GM12878 (cell line): Measurements from ENCODE around the gene C19orf44. TPM values are rescaled to one million over a fixed set of nuclear protein-coding genes. Genes with fewer than 3 reads are reported as not detected.

Experiments
- ASH2L ChIP-seq: fragments of 300-600, 200-600 bp; sonication (generic); IDR thresholded peaks from 2 replicates; pipeline ENCODE4 v1.6.1; 2017; ENCODE audit warnings: low read depth, mild to moderate bottlenecking, borderline replicate concordance
- BACH1 ChIP-seq: fragments of 450-650 bp; IDR thresholded peaks from 2 replicates; pipeline ENCODE4 v1.6.1; 2017; ENCODE audit warnings: mild to moderate bottlenecking, borderline replicate concordance
- DPF2 ChIP-seq: fragments of 450-650 bp; IDR thresholded peaks from 2 replicates; pipeline ENCODE4 v1.6.1; 2017; ENCODE audit warnings: mild to moderate bottlenecking
- E4F1 ChIP-seq: fragments of 450-650 bp; IDR thresholded peaks from 2 replicates; pipeline ENCODE4 v1.6.1; 2018; ENCODE audit warnings: borderline replicate concordance, mild to moderate bottlenecking; ENCODE audit not compliant: partially characterized antibody
- EGR1 ChIP-seq, 2 experiments: IDR thresholded peaks; 1 replicate in 1 of 2; 2 replicates in 1 of 2; pipeline ENCODE4 v1.6.1; 2011 to 2012; ENCODE audit warnings: low read depth in 2 of 2, low read length in 2 of 2, borderline replicate concordance in 1 of 2, mild to moderate bottlenecking in 1 of 2, moderate library complexity in 1 of 2
- GATAD2B ChIP-seq: fragments of 450-650 bp; conservative IDR thresholded peaks from 2 replicates; pipeline ENCODE4 v1.6.1; 2017; ENCODE audit warnings: low read depth, mild to moderate bottlenecking, moderate library complexity
- HCFC1 ChIP-seq: fragments of 150-350 bp; IDR thresholded peaks from 2 replicates; pipeline ENCODE4 v1.6.1; 2014; ENCODE audit warnings: low read length
- KDM1A ChIP-seq: fragments of 200-600 bp; sonication (generic); IDR thresholded peaks from 2 replicates; pipeline ENCODE4 v1.6.1; 2016; ENCODE audit warnings: borderline replicate concordance
- MEF2B ChIP-seq: fragments of 450-650 bp; IDR thresholded peaks from 2 replicates; pipeline ENCODE4 v1.6.1; 2018; ENCODE audit warnings: mild to moderate bottlenecking, moderate library complexity; ENCODE audit not compliant: partially characterized antibody, poor library complexity, severe bottlenecking
- NKRF ChIP-seq: fragments of 450-650 bp; conservative IDR thresholded peaks from 2 replicates; pipeline ENCODE4 v1.6.1; 2017; ENCODE audit warnings: mild to moderate bottlenecking, moderate library complexity
- NR2F1 ChIP-seq: fragments of 450-650 bp; conservative IDR thresholded peaks from 2 replicates; pipeline ENCODE4 v1.6.1; 2017; ENCODE audit warnings: mild to moderate bottlenecking
- PAX8 ChIP-seq: fragments of 450-650 bp; IDR thresholded peaks from 2 replicates; pipeline ENCODE4 v1.6.1; 2017; ENCODE audit warnings: mild to moderate bottlenecking, moderate library complexity
- POLR2A ChIP-seq: IDR thresholded peaks from 2 replicates; pipeline ENCODE4 v1.6.1; 2011; ENCODE audit warnings: low read depth, mild to moderate bottlenecking, low read length
- RAD51 ChIP-seq: fragments of 450-650 bp; IDR thresholded peaks from 2 replicates; pipeline ENCODE4 v1.6.1; 2016; ENCODE audit warnings: moderate library complexity, mild to moderate bottlenecking, inconsistent platforms
- RCOR1 ChIP-seq: conservative IDR thresholded peaks from 2 replicates; pipeline ENCODE4 v1.6.1; 2012; ENCODE audit warnings: low read depth, low read length, improper control_type of control experiment
- SRF ChIP-seq, 2 experiments: IDR thresholded peaks; 2 replicates each; pipeline ENCODE4 v1.6.1; 2011; ENCODE audit warnings: low read depth in 2 of 2, low read length in 2 of 2, mild to moderate bottlenecking in 1 of 2, moderate library complexity in 1 of 2
- WRNIP1 ChIP-seq: IDR thresholded peaks from 2 replicates; pipeline ENCODE4 v1.6.1; 2011; ENCODE audit warnings: low read depth, low read length, improper control_type of control experiment, borderline replicate concordance
- ZBTB11 ChIP-seq: fragments of 450-650 bp; formaldehyde crosslinking; IDR thresholded peaks from 2 replicates; pipeline ENCODE4 v1.5.0; 2022; ENCODE audit warnings: mild to moderate bottlenecking, missing genetic modification characterization
- ZNF24 ChIP-seq: fragments of 450-650 bp; IDR thresholded peaks from 2 replicates; pipeline ENCODE4 v1.6.1; 2017; ENCODE audit warnings: antibody characterized with exemption, mild to moderate bottlenecking
- ZNF622 ChIP-seq: fragments of 450-650 bp; IDR thresholded peaks from 2 replicates; pipeline ENCODE4 v1.6.1; 2017; ENCODE audit warnings: mild to moderate bottlenecking, inconsistent platforms
- polyA plus RNA-seq, 11 experiments: library from polyadenylated mRNA; depleted of rRNA in 4 of 11; unstranded in 6 of 11; stranded (reverse) in 5 of 11; fragments of >200 nt; fragmentation: Nextera tagmentation in 4 of 11; fragmentation: Illumina TruSeq in 1 of 11; extraction: Ambion mirVana in 4 of 11; extraction: Trizol in 1 of 11; gene quantifications; 1 replicate in 1 of 11; 2 replicates in 10 of 11; pipeline versions ENCODE4 v1.2.1 to v1.2.3, GENCODE V29; 2011 to 2016; ENCODE audit warnings: inconsistent platforms in 2 of 11, missing spikeins in 2 of 11, low read depth in 1 of 11
- total RNA-seq, 4 experiments: library from RNA; depleted of rRNA in 3 of 4; stranded (reverse); fragments of >200 nt in 3 of 4; fragmentation: Illumina TruSeq in 1 of 4; extraction: Trizol in 1 of 4; gene quantifications; 2 replicates each; pipeline versions ENCODE4 v1.2.1 to v1.2.3, GENCODE V29; 2013 to 2021
- TF ChIP-seq, protein P1 (sequence below): fragments of 450-650 bp; IDR thresholded peaks from 2 replicates; pipeline ENCODE4 v1.6.1; 2017; ENCODE audit warnings: low read depth, mild to moderate bottlenecking, moderate library complexity

C19orf44 gene
- total and polyA plus RNA-seq, 10 of the 15 experiments (the other 5 are each of a cell fraction or from before 2014, with no cell fraction given): 0.26 to 5.2 (median 3.6) TPM

GRCh38 chr19:16542045-16542909, 46.1 kb downstream of the C19orf44 start, which contains the start of gene CHERP (continued):
- peak; percentile 99 for TF ChIP-seq E4F1
- no peak for TF ChIP-seq ASH2L
- peak; percentile 83 for TF ChIP-seq NKRF
- peak; percentile 26 for TF ChIP-seq MEF2B
- TF ChIP-seq ZNF622: no peak
- TF ChIP-seq RCOR1: 0 out of 2 replicates have a peak, but pooled peaks have one; percentile 28
- TF ChIP-seq GATAD2B: peak; percentile 93
- TF ChIP-seq POLR2A: peak; percentile 93
- TF ChIP-seq HCFC1: peak; percentile 69; the same call in 1 of the 2 replicates
- no peak for TF ChIP-seq EGR1 (IDR thresholded peaks at IDR 0.05; ENCODE audit: borderline replicate concordance in 1 of 2, low read depth in 2 of 2, low read length in 2 of 2)
- TF ChIP-seq NR2F1: peak; percentile 28; the same call in 1 of the 2 replicates
- TF ChIP-seq, protein P1, sequence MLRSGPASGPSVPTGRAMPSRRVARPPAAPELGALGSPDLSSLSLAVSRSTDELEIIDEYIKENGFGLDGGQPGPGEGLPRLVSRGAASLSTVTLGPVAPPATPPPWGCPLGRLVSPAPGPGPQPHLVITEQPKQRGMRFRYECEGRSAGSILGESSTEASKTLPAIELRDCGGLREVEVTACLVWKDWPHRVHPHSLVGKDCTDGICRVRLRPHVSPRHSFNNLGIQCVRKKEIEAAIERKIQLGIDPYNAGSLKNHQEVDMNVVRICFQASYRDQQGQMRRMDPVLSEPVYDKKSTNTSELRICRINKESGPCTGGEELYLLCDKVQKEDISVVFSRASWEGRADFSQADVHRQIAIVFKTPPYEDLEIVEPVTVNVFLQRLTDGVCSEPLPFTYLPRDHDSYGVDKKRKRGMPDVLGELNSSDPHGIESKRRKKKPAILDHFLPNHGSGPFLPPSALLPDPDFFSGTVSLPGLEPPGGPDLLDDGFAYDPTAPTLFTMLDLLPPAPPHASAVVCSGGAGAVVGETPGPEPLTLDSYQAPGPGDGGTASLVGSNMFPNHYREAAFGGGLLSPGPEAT: peak; percentile 26; the same call in 1 of the 2 replicates
- no peak for TF ChIP-seq RAD51
- no peak for TF ChIP-seq ZBTB11 (CRISPR knock-in tag)
- no peak for TF ChIP-seq WRNIP1
- peak; percentile 85 to 92 for TF ChIP-seq SRF (IDR thresholded peaks at IDR 0.05; ENCODE audit: low read depth in 2 of 2, low read length in 2 of 2)
- peak; percentile 52 for TF ChIP-seq DPF2
- TF ChIP-seq BACH1: peak; percentile 94; the same call in 1 of the 2 replicates
- no peak for TF ChIP-seq ZNF24
- no peak for TF ChIP-seq PAX8
- no peak for TF ChIP-seq KDM1A
